ENCODE measurements around the gene COG5. TPM values are rescaled to one million over a fixed set of nuclear protein-coding genes. Genes with fewer than 3 reads are reported as not detected.

Gene COG5
- total and polyA plus RNA-seq, 2 experiments from 2014 or later: 15.4 to 36.5 TPM

GRCh38 chr7:107530751-107531150 is 33.0 kb downstream of the COG5 start (continued):
- TF ChIP-seq, protein P1, sequence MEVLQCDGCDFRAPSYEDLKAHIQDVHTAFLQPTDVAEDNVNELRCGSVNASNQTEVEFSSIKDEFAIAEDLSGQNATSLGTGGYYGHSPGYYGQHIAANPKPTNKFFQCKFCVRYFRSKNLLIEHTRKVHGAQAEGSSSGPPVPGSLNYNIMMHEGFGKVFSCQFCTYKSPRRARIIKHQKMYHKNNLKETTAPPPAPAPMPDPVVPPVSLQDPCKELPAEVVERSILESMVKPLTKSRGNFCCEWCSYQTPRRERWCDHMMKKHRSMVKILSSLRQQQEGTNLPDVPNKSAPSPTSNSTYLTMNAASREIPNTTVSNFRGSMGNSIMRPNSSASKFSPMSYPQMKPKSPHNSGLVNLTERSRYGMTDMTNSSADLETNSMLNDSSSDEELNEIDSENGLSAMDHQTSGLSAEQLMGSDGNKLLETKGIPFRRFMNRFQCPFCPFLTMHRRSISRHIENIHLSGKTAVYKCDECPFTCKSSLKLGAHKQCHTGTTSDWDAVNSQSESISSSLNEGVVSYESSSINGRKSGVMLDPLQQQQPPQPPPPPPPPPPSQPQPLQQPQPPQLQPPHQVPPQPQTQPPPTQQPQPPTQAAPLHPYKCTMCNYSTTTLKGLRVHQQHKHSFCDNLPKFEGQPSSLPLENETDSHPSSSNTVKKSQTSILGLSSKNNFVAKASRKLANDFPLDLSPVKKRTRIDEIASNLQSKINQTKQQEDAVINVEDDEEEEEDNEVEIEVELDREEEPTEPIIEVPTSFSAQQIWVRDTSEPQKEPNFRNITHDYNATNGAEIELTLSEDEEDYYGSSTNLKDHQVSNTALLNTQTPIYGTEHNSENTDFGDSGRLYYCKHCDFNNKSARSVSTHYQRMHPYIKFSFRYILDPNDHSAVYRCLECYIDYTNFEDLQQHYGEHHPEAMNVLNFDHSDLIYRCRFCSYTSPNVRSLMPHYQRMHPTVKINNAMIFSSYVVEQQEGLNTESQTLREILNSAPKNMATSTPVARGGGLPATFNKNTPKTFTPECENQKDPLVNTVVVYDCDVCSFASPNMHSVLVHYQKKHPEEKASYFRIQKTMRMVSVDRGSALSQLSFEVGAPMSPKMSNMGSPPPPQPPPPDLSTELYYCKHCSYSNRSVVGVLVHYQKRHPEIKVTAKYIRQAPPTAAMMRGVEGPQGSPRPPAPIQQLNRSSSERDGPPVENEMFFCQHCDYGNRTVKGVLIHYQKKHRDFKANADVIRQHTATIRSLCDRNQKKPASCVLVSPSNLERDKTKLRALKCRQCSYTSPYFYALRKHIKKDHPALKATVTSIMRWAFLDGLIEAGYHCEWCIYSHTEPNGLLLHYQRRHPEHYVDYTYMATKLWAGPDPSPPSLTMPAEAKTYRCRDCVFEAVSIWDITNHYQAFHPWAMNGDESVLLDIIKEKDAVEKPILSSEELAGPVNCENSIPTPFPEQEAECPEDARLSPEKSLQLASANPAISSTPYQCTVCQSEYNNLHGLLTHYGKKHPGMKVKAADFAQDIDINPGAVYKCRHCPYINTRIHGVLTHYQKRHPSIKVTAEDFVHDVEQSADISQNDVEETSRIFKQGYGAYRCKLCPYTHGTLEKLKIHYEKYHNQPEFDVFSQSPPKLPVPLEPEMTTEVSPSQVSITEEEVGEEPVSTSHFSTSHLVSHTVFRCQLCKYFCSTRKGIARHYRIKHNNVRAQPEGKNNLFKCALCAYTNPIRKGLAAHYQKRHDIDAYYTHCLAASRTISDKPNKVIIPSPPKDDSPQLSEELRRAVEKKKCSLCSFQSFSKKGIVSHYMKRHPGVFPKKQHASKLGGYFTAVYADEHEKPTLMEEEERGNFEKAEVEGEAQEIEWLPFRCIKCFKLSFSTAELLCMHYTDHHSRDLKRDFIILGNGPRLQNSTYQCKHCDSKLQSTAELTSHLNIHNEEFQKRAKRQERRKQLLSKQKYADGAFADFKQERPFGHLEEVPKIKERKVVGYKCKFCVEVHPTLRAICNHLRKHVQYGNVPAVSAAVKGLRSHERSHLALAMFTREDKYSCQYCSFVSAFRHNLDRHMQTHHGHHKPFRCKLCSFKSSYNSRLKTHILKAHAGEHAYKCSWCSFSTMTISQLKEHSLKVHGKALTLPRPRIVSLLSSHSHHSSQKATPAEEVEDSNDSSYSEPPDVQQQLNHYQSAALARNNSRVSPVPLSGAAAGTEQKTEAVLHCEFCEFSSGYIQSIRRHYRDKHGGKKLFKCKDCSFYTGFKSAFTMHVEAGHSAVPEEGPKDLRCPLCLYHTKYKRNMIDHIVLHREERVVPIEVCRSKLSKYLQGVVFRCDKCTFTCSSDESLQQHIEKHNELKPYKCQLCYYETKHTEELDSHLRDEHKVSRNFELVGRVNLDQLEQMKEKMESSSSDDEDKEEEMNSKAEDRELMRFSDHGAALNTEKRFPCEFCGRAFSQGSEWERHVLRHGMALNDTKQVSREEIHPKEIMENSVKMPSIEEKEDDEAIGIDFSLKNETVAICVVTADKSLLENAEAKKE (CRISPR knock-in tag; IDR thresholded peaks at IDR 0.05): no peak
- no peak for TF ChIP-seq STAT1 (IDR thresholded peaks at IDR 0.05; ENCODE audit: unreplicated experiment)

DNA sequence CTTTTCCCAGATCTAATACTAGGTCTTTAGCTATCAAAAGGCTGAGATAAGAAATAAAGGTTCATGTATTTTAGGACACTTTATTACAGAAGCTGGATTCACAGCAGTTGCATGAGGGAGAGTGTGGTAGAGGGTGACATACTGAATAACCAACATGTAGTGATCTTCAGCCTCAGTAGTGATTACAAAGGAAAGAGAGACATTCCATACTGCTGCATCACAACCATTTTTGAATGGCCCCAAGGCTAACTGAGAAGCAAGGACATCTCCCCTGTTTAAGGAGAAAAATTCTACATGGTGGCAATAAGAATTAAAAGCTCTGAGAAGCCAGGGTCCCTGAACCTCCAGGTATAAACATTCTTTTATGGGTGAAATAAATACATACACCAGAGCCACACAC is 35.3 kb downstream of the COG5 start:
- H2AFZ ChIP-seq: no peak overlapping the region
- H3K9me3 Mint-ChIP-seq: no peaks in the 10 kb centered on the region
- no peaks in the 10 kb centered on the region; the same call in 1 of the 2 replicates for H3K36me3 ChIP-seq (ENCODE audit: insufficient read depth)
- no peak overlapping the region for H3K4me3 Mint-ChIP-seq
- peaks cover 10% of the 10 kb centered on the region for H3K4me1 Mint-ChIP-seq
- H3F3A ChIP-seq (replicated peaks; ENCODE audit: low read depth): no peaks in the 10 kb centered on the region
- no peaks in the 10 kb centered on the region for H3K4me1 ChIP-seq (ENCODE audit: insufficient read depth)
- no peaks in the 10 kb centered on the region for H3K9me2 ChIP-seq (ENCODE audit: insufficient read depth)
- no peak overlapping the region for H3K4me2 ChIP-seq
- no peaks in the 10 kb centered on the region for H3K27me3 ChIP-seq (ENCODE audit: insufficient read depth)
- peaks cover 3% of the 10 kb centered on the region; the same call in 1 of the 2 replicates for H4K20me1 ChIP-seq (replicated peaks; ENCODE audit: insufficient read depth)
- no peak overlapping the region for H3K4me3 ChIP-seq
- H3K36me3 Mint-ChIP-seq (ENCODE audit: low read depth): peaks cover 13% of the 10 kb centered on the region
- ATAC-seq (no peak; the same call in 2 of the 3 replicates), DNase-seq (ENCODE audit: low spot score) (no peak)
- H3K79me2 ChIP-seq (replicated peaks; ENCODE audit: insufficient read depth): peaks cover 30% of the 10 kb centered on the region
- H3K27ac ChIP-seq (ENCODE audit: low read depth): no peak overlapping the region
- no peak overlapping the region for H3K27ac Mint-ChIP-seq
- H3K27me3 Mint-ChIP-seq (ENCODE audit: insufficient read depth, low read depth, poor library complexity): no peaks in the 10 kb centered on the region
- TF ChIP-seq CREB1 (CRISPR knock-in tag; IDR thresholded peaks at IDR 0.05; ENCODE audit: low read depth): no peak
- no peak for TF ChIP-seq JUNB (IDR thresholded peaks at IDR 0.05; ENCODE audit: unreplicated experiment)
- no peak for TF ChIP-seq NANOG (IDR thresholded peaks at IDR 0.05; ENCODE audit: borderline replicate concordance)
- TF ChIP-seq, protein P2, sequence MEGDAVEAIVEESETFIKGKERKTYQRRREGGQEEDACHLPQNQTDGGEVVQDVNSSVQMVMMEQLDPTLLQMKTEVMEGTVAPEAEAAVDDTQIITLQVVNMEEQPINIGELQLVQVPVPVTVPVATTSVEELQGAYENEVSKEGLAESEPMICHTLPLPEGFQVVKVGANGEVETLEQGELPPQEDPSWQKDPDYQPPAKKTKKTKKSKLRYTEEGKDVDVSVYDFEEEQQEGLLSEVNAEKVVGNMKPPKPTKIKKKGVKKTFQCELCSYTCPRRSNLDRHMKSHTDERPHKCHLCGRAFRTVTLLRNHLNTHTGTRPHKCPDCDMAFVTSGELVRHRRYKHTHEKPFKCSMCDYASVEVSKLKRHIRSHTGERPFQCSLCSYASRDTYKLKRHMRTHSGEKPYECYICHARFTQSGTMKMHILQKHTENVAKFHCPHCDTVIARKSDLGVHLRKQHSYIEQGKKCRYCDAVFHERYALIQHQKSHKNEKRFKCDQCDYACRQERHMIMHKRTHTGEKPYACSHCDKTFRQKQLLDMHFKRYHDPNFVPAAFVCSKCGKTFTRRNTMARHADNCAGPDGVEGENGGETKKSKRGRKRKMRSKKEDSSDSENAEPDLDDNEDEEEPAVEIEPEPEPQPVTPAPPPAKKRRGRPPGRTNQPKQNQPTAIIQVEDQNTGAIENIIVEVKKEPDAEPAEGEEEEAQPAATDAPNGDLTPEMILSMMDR (conservative IDR thresholded peaks at IDR 0.05; ENCODE audit: low read depth in 2 of 2): no peak
- TF ChIP-seq, protein P3, sequence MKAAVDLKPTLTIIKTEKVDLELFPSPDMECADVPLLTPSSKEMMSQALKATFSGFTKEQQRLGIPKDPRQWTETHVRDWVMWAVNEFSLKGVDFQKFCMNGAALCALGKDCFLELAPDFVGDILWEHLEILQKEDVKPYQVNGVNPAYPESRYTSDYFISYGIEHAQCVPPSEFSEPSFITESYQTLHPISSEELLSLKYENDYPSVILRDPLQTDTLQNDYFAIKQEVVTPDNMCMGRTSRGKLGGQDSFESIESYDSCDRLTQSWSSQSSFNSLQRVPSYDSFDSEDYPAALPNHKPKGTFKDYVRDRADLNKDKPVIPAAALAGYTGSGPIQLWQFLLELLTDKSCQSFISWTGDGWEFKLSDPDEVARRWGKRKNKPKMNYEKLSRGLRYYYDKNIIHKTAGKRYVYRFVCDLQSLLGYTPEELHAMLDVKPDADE (IDR thresholded peaks at IDR 0.05): no peak
- no peak for TF ChIP-seq POLR2AphosphoS5 (IDR thresholded peaks at IDR 0.05; ENCODE audit: low read depth)
